ENCODE results near the gene RPS6KA5.
A peak's percentile ranks its signal among the peaks of the same experiment; 100 is the strongest.

RPS6KA5 gene

GRCh38 chr14:90819734-90820393, 240.6 kb downstream of the RPS6KA5 start:
- TF ChIP-seq, protein P1, sequence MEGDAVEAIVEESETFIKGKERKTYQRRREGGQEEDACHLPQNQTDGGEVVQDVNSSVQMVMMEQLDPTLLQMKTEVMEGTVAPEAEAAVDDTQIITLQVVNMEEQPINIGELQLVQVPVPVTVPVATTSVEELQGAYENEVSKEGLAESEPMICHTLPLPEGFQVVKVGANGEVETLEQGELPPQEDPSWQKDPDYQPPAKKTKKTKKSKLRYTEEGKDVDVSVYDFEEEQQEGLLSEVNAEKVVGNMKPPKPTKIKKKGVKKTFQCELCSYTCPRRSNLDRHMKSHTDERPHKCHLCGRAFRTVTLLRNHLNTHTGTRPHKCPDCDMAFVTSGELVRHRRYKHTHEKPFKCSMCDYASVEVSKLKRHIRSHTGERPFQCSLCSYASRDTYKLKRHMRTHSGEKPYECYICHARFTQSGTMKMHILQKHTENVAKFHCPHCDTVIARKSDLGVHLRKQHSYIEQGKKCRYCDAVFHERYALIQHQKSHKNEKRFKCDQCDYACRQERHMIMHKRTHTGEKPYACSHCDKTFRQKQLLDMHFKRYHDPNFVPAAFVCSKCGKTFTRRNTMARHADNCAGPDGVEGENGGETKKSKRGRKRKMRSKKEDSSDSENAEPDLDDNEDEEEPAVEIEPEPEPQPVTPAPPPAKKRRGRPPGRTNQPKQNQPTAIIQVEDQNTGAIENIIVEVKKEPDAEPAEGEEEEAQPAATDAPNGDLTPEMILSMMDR (IDR thresholded peaks at IDR 0.05; ENCODE audit: control insufficient read depth, extremely low read depth, insufficient read depth), result no peak
- no peak overlapping the region for H3K4me3 ChIP-seq (ENCODE audit: low read depth, low read length)
- DNase-seq (ENCODE audit: low read depth), result peak; percentile 58

GRCh38 chr14:90818715-90819114, 241.7 kb downstream of the RPS6KA5 start:
- TF ChIP-seq, protein P1 (IDR thresholded peaks at IDR 0.05; ENCODE audit: control insufficient read depth, extremely low read depth, insufficient read depth), result no peak
- DNase-seq (ENCODE audit: low read depth), result no peak
- H3K4me3 ChIP-seq (ENCODE audit: low read depth, low read length), result no peak overlapping the region

DNA sequence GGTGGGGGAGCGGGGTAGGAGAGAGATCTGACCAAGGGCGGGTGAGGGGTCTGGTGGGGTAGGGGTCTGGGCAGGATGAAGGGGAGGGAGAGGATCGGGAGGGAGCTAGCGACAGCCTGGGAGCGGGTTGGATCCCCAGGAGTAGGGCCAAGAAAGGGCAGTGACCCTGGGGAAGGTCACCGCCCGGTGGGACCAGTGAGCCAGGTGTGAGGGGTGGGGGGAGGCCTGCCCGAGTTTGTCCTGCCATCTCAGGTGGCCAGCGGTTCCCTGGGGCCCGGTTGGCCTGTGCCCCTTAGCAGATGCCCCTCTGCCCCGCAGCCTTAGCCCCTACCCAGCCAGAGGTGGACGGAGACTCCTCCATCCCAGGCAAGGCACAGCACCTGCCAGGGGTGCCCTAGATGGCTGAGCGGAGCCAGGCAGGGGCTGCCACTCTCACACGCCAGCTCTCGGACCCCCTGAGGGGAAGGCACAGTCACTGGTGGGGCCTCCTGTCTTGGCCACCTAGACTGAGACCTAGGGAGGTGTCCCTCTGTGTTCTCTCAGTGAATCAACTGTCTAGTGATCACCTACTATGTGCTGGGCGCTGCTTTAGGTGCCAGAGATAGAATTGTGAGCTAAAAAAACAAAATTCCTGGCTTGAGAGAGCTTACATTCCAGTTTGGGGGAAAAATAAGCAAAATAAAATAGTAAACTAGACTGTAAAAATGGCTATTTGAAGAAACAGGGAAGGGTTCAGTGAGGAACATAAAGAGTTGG, 243.6 kb downstream of the RPS6KA5 start:
- no peak overlapping the region for H3K4me3 ChIP-seq (ENCODE audit: low read depth, low read length)
- no peak for DNase-seq (ENCODE audit: low read depth)
- TF ChIP-seq, protein P1 (IDR thresholded peaks at IDR 0.05; ENCODE audit: control insufficient read depth, extremely low read depth, insufficient read depth), result no peak

- TF ChIP-seq, protein P1 (IDR thresholded peaks at IDR 0.05; ENCODE audit: control insufficient read depth, extremely low read depth, insufficient read depth), result peak; percentile 63
- DNase-seq (ENCODE audit: low read depth), result no peak
- peak within 1 kb of the TSS; percentile 93 for H3K4me3 ChIP-seq (ENCODE audit: low read depth, low read length)
These were observed 244.4 kb downstream of the RPS6KA5 start, which contains the start of gene TTC7B for GRCh38 chr14:90815822-90816662. TSS of gene TTC7B (minus strand) at chr14:90816430. CDS start at chr14:90816295, 135 bp downstream.

- H3K4me3 ChIP-seq (ENCODE audit: low read depth, low read length), result peak overlapping the region; percentile 93
- no peak for DNase-seq (ENCODE audit: low read depth)
- TF ChIP-seq, protein P1 (IDR thresholded peaks at IDR 0.05; ENCODE audit: control insufficient read depth, extremely low read depth, insufficient read depth), result no peak
These were observed 244.9 kb downstream of the RPS6KA5 start for GRCh38 chr14:90815572-90815821.

DNA sequence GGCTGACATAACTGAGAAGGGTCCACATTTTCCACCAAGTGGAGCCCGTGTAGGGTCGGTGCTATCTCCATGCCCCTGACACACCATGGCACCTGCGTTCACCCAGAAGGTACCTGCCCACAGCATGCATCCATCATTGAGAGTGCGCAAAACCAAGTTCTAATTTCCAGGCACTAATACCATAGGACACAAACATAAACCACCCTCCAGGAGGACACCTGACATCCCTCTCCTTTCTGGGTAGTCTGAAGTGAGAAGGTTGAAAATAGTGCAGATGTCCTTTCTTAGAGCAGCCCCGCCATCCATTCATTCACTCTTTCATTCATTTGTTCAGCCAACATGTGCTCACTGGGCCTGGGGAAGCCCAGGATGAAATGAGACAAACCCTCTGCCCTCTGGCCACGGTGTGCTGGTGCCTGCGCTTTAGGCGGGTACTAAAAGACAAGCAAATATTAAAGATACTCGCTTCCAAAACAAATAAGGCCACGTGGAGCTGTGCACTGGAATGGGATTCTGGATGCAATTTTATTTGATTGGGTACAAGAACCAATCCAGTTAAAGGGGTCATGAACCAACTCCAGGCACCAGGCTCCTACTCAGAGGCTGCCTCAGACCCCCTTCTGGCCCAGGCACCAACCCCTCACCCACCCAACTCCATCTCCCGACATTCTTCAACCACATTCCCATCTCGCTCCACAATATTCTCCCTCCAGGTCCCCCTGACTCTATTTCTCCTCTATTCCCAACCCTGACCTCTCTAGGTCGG, 245.5 kb downstream of the RPS6KA5 start:
- DNase-seq (ENCODE audit: low read depth), result peak; percentile 64
- H3K4me3 ChIP-seq (ENCODE audit: low read depth, low read length), result peak overlapping the region; percentile 93
- TF ChIP-seq, protein P1 (IDR thresholded peaks at IDR 0.05; ENCODE audit: control insufficient read depth, extremely low read depth, insufficient read depth), result no peak

Data from LNCaP clone FGC (cell line).